Cardiac fibroblast (primary cell): ENCODE results near the gene TMEM175.

Experiments used
- DNase-seq, 2 donors: peaks; one replicate each; pipeline versions ENCODE4 v3.0.0 to v3.0.0-alpha.2; 2010; ENCODE audit warnings: low read depth in 2 of 2
- H3K4me3 ChIP-seq, 2 donors: replicated peaks in 1 of 2; 1 replicate in 1 of 2; 2 replicates in 1 of 2; pipeline ENCODE4 v1.5.1; 2011; ENCODE audit warnings: low read depth in 2 of 2, low read length in 2 of 2, mild to moderate bottlenecking in 2 of 2, moderate library complexity in 1 of 2
- CTCF ChIP-seq: IDR thresholded peaks from one replicate; pipeline ENCODE4 v1.5.1; 2011; ENCODE audit warnings: low read depth, mild to moderate bottlenecking, low read length, inconsistent platforms

TMEM175 gene

GRCh38 chr4:963276-964225 is 31.3 kb downstream of the TMEM175 start:
- TF ChIP-seq CTCF, result no peak
- no peak for DNase-seq
- H3K4me3 ChIP-seq, result no peak overlapping the region

GRCh38 chr4:964346-965025 is 32.2 kb downstream of the TMEM175 start:
- H3K4me3 ChIP-seq, result no peak overlapping the region
- TF ChIP-seq CTCF, result no peak
- DNase-seq, result no peak

GRCh38 chr4:965048-965765 is 32.9 kb downstream of the TMEM175 start:
- no peak for TF ChIP-seq CTCF
- DNase-seq, result no peak
- H3K4me3 ChIP-seq, result no peak overlapping the region

- DNase-seq, result no peak
- no peak overlapping the region for H3K4me3 ChIP-seq
- no peak for TF ChIP-seq CTCF
Observed at GRCh38 chr4:965766-966134, 33.5 kb downstream of the TMEM175 start.

- TF ChIP-seq CTCF, result no peak
- no peak overlapping the region for H3K4me3 ChIP-seq
- no peak for DNase-seq
Observed at GRCh38 chr4:966266-967112, 34.2 kb downstream of the TMEM175 start.
